K562 (cell line): ENCODE measurements around the gene CYP26A1. TPM values are rescaled to one million over a fixed set of nuclear protein-coding genes. Genes with fewer than 3 reads are reported as not detected.

Source experiments
- ATAC-seq: fragments of 200-7000 bp; cut with Tn5 transposase; 3 replicates; pipeline ENCODE4 v1.9.1; 2020; ENCODE audit warnings: moderate library complexity
- BruUV-seq: library from RNA; stranded (reverse); fragments of 400-500 nt; replicated peaks from 2 replicates; lab custom pipeline; 2021; lab: Mats Ljungman, UMichigan
- CTCF ChIA-PET: fragments of 300-600 bp; formaldehyde crosslinking; extraction: SDS; loops from one replicate; lab custom pipeline; 2021; ENCODE audit warnings: low intra/inter-chr PET ratio; lab: Yijun Ruan, JAX
- POLR2A ChIA-PET: fragments of 300-600, 350-650 bp; sonication (Branson Sonifier 250); formaldehyde crosslinking; extraction: SDS; loops from one replicate; lab custom pipeline; 2021; ENCODE audit warnings: antibody characterized with exemption, inconsistent platforms; lab: Yijun Ruan, JAX
- DNase-seq, 4 experiments: peaks; one replicate each; pipeline versions ENCODE4 v3.0.0 to v3.0.0-alpha.2; 2011 to 2018; ENCODE audit warnings: low spot score in 3 of 4, mixed read lengths in 3 of 4; ENCODE audit errors: extremely low read depth in 1 of 4
- FAIRE-seq: peaks from 2 replicates; lab custom pipeline; 2011; peaks lifted over from hg19 to GRCh38; lab: Jason Lieb, UNC
- H2AFZ ChIP-seq: 2 replicates; pipeline ENCODE4 v1.6.0; 2011; ENCODE audit warnings: low read depth, low read length, control low read depth, inconsistent platforms
- H3K27ac ChIP-seq: fragments of 200-600 bp; 3 replicates; pipeline ENCODE4 v1.8.0; 2011; ENCODE audit warnings: low read depth, mild to moderate bottlenecking, control low read depth, inconsistent platforms, low read length, moderate library complexity, mixed read lengths; ENCODE audit errors: extremely low read depth
- H3K27me3 ChIP-seq, 2 experiments: fragments of 300-600 bp in 1 of 2; 2 replicates in 1 of 2; 3 replicates in 1 of 2; pipeline versions ENCODE4 v1.6.0 to v1.8.0; 2011; ENCODE audit warnings: inconsistent platforms in 2 of 2, low read length in 2 of 2, mild to moderate bottlenecking in 1 of 2, mixed read lengths in 1 of 2, moderate library complexity in 1 of 2; ENCODE audit not compliant: control insufficient read depth in 2 of 2, insufficient read depth in 2 of 2
- H3K36me3 ChIP-seq: fragments of 300-600 bp; 3 replicates; pipeline ENCODE4 v1.8.0; 2011; ENCODE audit warnings: mild to moderate bottlenecking, low read length, inconsistent platforms; ENCODE audit not compliant: control insufficient read depth, insufficient read depth
- H3K4me1 ChIP-seq, 2 experiments: fragments of 200-600 bp in 1 of 2; replicated peaks in 1 of 2; 2 replicates in 1 of 2; 3 replicates in 1 of 2; pipeline versions ENCODE4 v1.5.1 to v1.8.0; 2011; ENCODE audit warnings: inconsistent platforms in 2 of 2, low read length in 2 of 2, mild to moderate bottlenecking in 1 of 2, mixed read lengths in 1 of 2, moderate library complexity in 1 of 2; ENCODE audit not compliant: control insufficient read depth in 2 of 2, insufficient read depth in 2 of 2
- H3K4me2 ChIP-seq: 2 replicates; pipeline ENCODE4 v1.6.1; 2011; ENCODE audit warnings: low read length, control low read depth, inconsistent platforms, mixed read lengths; ENCODE audit not compliant: insufficient read depth
- H3K4me3 ChIP-seq: fragments of 200-600 bp; sonication (generic), shearing (Covaris generic); 2 replicates; pipeline ENCODE4 v1.5.1; 2016; ENCODE audit warnings: control low read depth, inconsistent platforms
- H3K79me2 ChIP-seq: fragments of 200-600 bp; 3 replicates; pipeline ENCODE4 v1.8.0; 2011; ENCODE audit warnings: low read length, inconsistent platforms; ENCODE audit not compliant: control insufficient read depth, insufficient read depth
- H3K9ac ChIP-seq, 2 experiments: 2 replicates each; pipeline versions ENCODE4 v1.6.0 to v1.6.1; 2011; ENCODE audit warnings: low read depth in 2 of 2, low read length in 2 of 2, control low read depth in 1 of 2, inconsistent platforms in 1 of 2, mild to moderate bottlenecking in 1 of 2, mixed read lengths in 1 of 2; ENCODE audit not compliant: insufficient read depth in 1 of 2
- H3K9me1 ChIP-seq: one replicate; pipeline ENCODE4 v1.6.0; 2011; ENCODE audit warnings: inconsistent platforms, mild to moderate bottlenecking, low read length, moderate library complexity; ENCODE audit not compliant: control insufficient read depth, insufficient read depth
- H3K9me3 ChIP-seq: replicated peaks from 2 replicates; pipeline ENCODE4 v1.5.1; 2011; ENCODE audit warnings: low read depth, low read length, inconsistent platforms; ENCODE audit not compliant: control insufficient read depth, insufficient read depth
- H4K20me1 ChIP-seq: replicated peaks from 2 replicates; pipeline ENCODE4 v1.6.1; 2011; ENCODE audit warnings: low read length, inconsistent platforms, mixed read lengths; ENCODE audit not compliant: control insufficient read depth, insufficient read depth
- CCNT2 ChIP-seq: IDR thresholded peaks from 2 replicates; pipeline ENCODE4 v1.6.1; 2011; ENCODE audit warnings: borderline replicate concordance, low read depth, mild to moderate bottlenecking, moderate library complexity, mixed read lengths, low read length; ENCODE audit not compliant: insufficient read length; ENCODE audit errors: extremely low read depth
- RBM22 ChIP-seq: fragments of 200-400 bp; formaldehyde crosslinking; IDR thresholded peaks from 2 replicates; pipeline ENCODE4 v1.6.1; 2018; ENCODE audit warnings: low read length, low read depth; ENCODE audit not compliant: poor library complexity, severe bottlenecking
- ZNF282 ChIP-seq: sonication (generic); formaldehyde crosslinking; IDR thresholded peaks from 2 replicates; pipeline ENCODE4 v1.8.1; 2023; ENCODE audit warnings: missing genetic modification reagents
- ZNF444 ChIP-seq: fragments of 250-450 bp; sonication (Bioruptor Pico); IDR thresholded peaks from 2 replicates; pipeline ENCODE4 v1.4.0; 2020; ENCODE audit warnings: mild to moderate bottlenecking, moderate library complexity
- ZSCAN29 ChIP-seq: fragments of 450-650 bp; IDR thresholded peaks from 2 replicates; pipeline ENCODE4 v1.6.1; 2017
- WGBS: fragments of 100-300 bp; shearing (Covaris generic); methylation state at CpG from one replicate; pipeline ENCODE4 v1.1.6; 2016; ENCODE audit warnings: low coverage, mixed read lengths; ENCODE audit not compliant: insufficient coverage; ENCODE audit errors: missing lambda C conversion rate; 5-methylcytosine and 5-hydroxymethylcytosine counted together
- in situ Hi-C: fragments of 300-500 bp; cut with MboI; formaldehyde crosslinking; loops from 4 replicates; pipeline ENCODE4 v1.15.0; 2018; ENCODE audit warnings: inconsistent platforms, mixed read lengths
- intact Hi-C: fragments of 100-400 bp; cut with micrococcal nuclease; formaldehyde crosslinking; loops from 2 replicates; pipeline ENCODE4 v1.14.2; 2022
- polyA plus RNA-seq, 8 experiments: library from polyadenylated mRNA; depleted of rRNA in 4 of 8; stranded (reverse) in 5 of 8; unstranded in 3 of 8; fragments of >200 nt; fragmentation: Nextera tagmentation in 2 of 8; fragmentation: Illumina TruSeq in 1 of 8; extraction: Ambion mirVana in 2 of 8; extraction: Trizol in 1 of 8; gene quantifications; 2 replicates each; pipeline versions ENCODE4 v1.2.1 to v1.2.3, GENCODE V29; 2011 to 2014; ENCODE audit warnings: inconsistent platforms in 1 of 8, missing spikeins in 1 of 8
- total RNA-seq, 7 experiments: library from RNA; depleted of rRNA in 6 of 7; stranded (reverse); fragments of >200 nt in 6 of 7; fragmentation: Illumina TruSeq in 2 of 7; extraction: Trizol in 2 of 7; gene quantifications; 2 replicates each; pipeline versions ENCODE4 v1.2.1 to v1.2.3, GENCODE V29; 2011 to 2021; ENCODE audit warnings: low replicate concordance in 1 of 7
- TF ChIP-seq, protein P1 (sequence below): sonication (generic); formaldehyde crosslinking; IDR thresholded peaks from 2 replicates; pipeline ENCODE4 v1.8.1; 2023; ENCODE audit warnings: mild to moderate bottlenecking, missing genetic modification reagents

The CYP26A1 gene
- total and polyA plus RNA-seq, 9 of the 15 experiments (the other 6 are each of a cell fraction or from before 2014, with no cell fraction given), result 0.11 to 5.1 (median 1.6) TPM

- no TSS peak for BruUV-seq
- TF ChIP-seq CCNT2 (peak; percentile 24), ZNF444 (no peak), ZNF282 (0 out of 2 replicates have a peak, but pooled peaks have one; percentile 39), ZSCAN29 (no peak), RBM22 (peak; percentile 37)
- TF ChIP-seq, protein P1, sequence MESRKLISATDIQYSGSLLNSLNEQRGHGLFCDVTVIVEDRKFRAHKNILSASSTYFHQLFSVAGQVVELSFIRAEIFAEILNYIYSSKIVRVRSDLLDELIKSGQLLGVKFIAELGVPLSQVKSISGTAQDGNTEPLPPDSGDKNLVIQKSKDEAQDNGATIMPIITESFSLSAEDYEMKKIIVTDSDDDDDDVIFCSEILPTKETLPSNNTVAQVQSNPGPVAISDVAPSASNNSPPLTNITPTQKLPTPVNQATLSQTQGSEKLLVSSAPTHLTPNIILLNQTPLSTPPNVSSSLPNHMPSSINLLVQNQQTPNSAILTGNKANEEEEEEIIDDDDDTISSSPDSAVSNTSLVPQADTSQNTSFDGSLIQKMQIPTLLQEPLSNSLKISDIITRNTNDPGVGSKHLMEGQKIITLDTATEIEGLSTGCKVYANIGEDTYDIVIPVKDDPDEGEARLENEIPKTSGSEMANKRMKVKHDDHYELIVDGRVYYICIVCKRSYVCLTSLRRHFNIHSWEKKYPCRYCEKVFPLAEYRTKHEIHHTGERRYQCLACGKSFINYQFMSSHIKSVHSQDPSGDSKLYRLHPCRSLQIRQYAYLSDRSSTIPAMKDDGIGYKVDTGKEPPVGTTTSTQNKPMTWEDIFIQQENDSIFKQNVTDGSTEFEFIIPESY (CRISPR knock-in tag), result peak; percentile 99
- DNase-seq, result no peak
- Histone ChIP-seq H3K9ac (no peak overlapping the region), H2AFZ (no peak overlapping the region), H3K9me3 (peaks cover 6% of the 10 kb centered on the region; the same call in 1 of the 2 replicates), H3K79me2 (no peaks in the 10 kb centered on the region), H3K36me3 (peaks cover 26% of the 10 kb centered on the region; the same call in 2 of the 3 replicates), H3K4me1 (no peaks in the 10 kb centered on the region; a peak in 1 of 5 replicates), H3K4me3 (no peak overlapping the region), H3K9me1 (no peaks in the 10 kb centered on the region), H3K27me3 (no peaks in the 10 kb centered on the region), H4K20me1 (no peaks in the 10 kb centered on the region), H3K4me2 (no peak overlapping the region), H3K27ac (no peak overlapping the region)
- in situ Hi-C loops, result no loop called here
- ChIA-PET POLR2A (no interaction called here), CTCF (no interaction called here)
- intact Hi-C loops, result no loop called here
- no peak for ATAC-seq
- WGBS, result 100% methylated on average over 8 of the region's 68 CpGs
- FAIRE-seq, result no peak
Observed at GRCh38 chr10:93062514-93063143, 11.1 kb upstream of the CYP26A1 start.
